ENCODE measurements around the gene MROH2B.

The MROH2B gene

GRCh38 chr5:40973364-40974004, 97.7 kb downstream of the MROH2B start:
- no peak for DNase-seq (ENCODE audit: low read depth in 2 of 2, low spot score in 1 of 2)

- DNase-seq (ENCODE audit: low read depth in 2 of 2, low spot score in 1 of 2) = no peak
These were observed 98.7 kb downstream of the MROH2B start for GRCh38 chr5:40972434-40972833.

- DNase-seq (ENCODE audit: low read depth in 2 of 2, low spot score in 1 of 2) = no peak
These were observed 108.8 kb downstream of the MROH2B start for GRCh38 chr5:40962207-40962955.

GRCh38 chr5:40960037-40960436, 111.1 kb downstream of the MROH2B start:
- DNase-seq (ENCODE audit: low read depth in 2 of 2, low spot score in 1 of 2) = no peak

GRCh38 chr5:40958811-40959210, 112.3 kb downstream of the MROH2B start:
- DNase-seq (ENCODE audit: low read depth in 2 of 2, low spot score in 1 of 2) = no peak

GRCh38 chr5:40957048-40957447, 114.1 kb downstream of the MROH2B start:
- DNase-seq (ENCODE audit: low read depth in 2 of 2, low spot score in 1 of 2) = no peak

- no peak for DNase-seq (ENCODE audit: low read depth in 2 of 2, low spot score in 1 of 2)
These were observed 115.8 kb downstream of the MROH2B start for GRCh38 chr5:40955313-40955712.

Measured in stimulated activated CD8-positive, alpha-beta memory T cell treated with anti-CD3 and anti-CD28 coated beads, Interleukin-4, amount 100 ng/mL, for 4 hours (primary cell).